NT2/D1 (cell line): ENCODE measurements around the gene ELMO3.

Experiments
- SUZ12 ChIP-seq: IDR thresholded peaks from 2 replicates; pipeline ENCODE4 v1.6.1; 2011; ENCODE audit not compliant: insufficient read length, insufficient read depth; ENCODE audit errors: extremely low read depth
- YY1 ChIP-seq: IDR thresholded peaks from 2 replicates; pipeline ENCODE4 v1.6.1; 2011; ENCODE audit not compliant: insufficient read length, insufficient read depth

DNA sequence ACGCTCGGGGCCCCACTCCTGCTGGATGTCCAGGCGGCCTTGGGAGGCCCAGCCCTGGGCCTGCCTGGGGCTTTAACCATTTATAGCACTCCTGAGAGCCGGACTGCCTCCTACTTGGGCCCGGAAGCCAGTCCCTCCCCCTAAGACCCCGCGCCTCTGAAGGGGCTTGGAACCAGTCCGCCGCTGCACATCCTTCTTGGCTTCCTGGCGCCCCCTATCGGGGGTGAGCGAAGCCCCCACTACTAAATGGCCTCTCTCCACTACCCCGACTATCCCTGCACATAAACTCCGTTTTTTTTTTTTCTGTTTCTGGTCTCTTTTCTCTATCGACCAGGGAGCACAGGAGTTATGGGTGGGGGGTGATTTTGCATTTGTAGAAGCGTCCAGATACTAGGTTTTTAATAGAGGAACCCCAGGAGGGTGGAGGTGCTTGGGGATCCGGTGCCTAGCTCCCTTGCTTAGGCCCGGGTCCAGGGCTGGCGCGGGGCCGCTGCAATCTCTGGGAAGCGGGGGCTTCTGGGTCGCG is 29.2 kb upstream of the ELMO3 start:
- TF ChIP-seq YY1: no peak
- TF ChIP-seq SUZ12: no peak
